OCI-LY7 (cell line): ENCODE results near the gene NKPD1. TPM values are rescaled to one million over a fixed set of nuclear protein-coding genes. Genes with fewer than 3 reads are reported as not detected.

Experiments used
- BruUV-seq: library from RNA; stranded (reverse); fragments of 400-500 nt; replicated peaks from 2 replicates; lab custom pipeline; 2021; lab: Mats Ljungman, UMichigan
- CTCF ChIA-PET: fragments of 300-600 bp; sonication (Branson Sonifier 250); formaldehyde crosslinking; loops from one replicate; lab custom pipeline; 2022; ENCODE audit warnings: antibody characterized with exemption; ENCODE audit not compliant: unreplicated experiment; lab: Charles Lee
- POLR2A ChIA-PET: fragments of 300-600 bp; sonication (Branson Sonifier 250); formaldehyde crosslinking; loops from one replicate; lab custom pipeline; 2022; ENCODE audit warnings: antibody characterized with exemption; lab: Charles Lee
- DNase-seq: peaks from one replicate; pipeline ENCODE4 v3.0.0-alpha.2; 2015; ENCODE audit warnings: low spot score
- H2AFZ ChIP-seq: fragments of 200-600 bp; sonication (generic), shearing (Covaris generic); 2 replicates; pipeline ENCODE4 v1.6.1; 2014; ENCODE audit warnings: mild to moderate bottlenecking, antibody characterized with exemption, low read length, moderate library complexity
- H3K27ac ChIP-seq: fragments of 200-600 bp; sonication (generic); 2 replicates; pipeline ENCODE4 v1.5.1; 2014; ENCODE audit warnings: mixed run types, low read depth, mild to moderate bottlenecking, moderate library complexity, low read length, inconsistent platforms; ENCODE audit not compliant: poor library complexity, severe bottlenecking
- H3K36me3 ChIP-seq: fragments of 200-600 bp; sonication (generic); 2 replicates; pipeline ENCODE4 v1.6.1; 2014; ENCODE audit warnings: mild to moderate bottlenecking, antibody characterized with exemption, low read length, moderate library complexity, mixed read lengths; ENCODE audit not compliant: insufficient read depth
- H3K4me1 ChIP-seq: fragments of 200-600 bp; sonication (generic); 2 replicates; pipeline ENCODE4 v1.5.1; 2014; ENCODE audit warnings: mild to moderate bottlenecking, low read length; ENCODE audit not compliant: insufficient read depth, poor library complexity, severe bottlenecking
- H3K4me2 ChIP-seq: fragments of 200-600 bp; sonication (generic); 2 replicates; pipeline ENCODE4 v1.6.1; 2014; ENCODE audit warnings: mild to moderate bottlenecking, low read length
- H3K4me3 ChIP-seq: fragments of 200-600 bp; sonication (generic); 2 replicates; pipeline ENCODE4 v1.5.1; 2014; ENCODE audit warnings: mild to moderate bottlenecking, low read depth, low read length; ENCODE audit not compliant: poor library complexity, severe bottlenecking
- H3K79me2 ChIP-seq: fragments of 200-600 bp; sonication (generic); 2 replicates; pipeline ENCODE4 v1.6.1; 2016; ENCODE audit warnings: low read depth, mild to moderate bottlenecking, low read length, moderate library complexity, mixed read lengths; ENCODE audit not compliant: insufficient read depth
- H3K9me2 ChIP-seq: fragments of 200-600 bp; sonication (generic); 2 replicates; pipeline ENCODE4 v1.6.1; 2016; ENCODE audit warnings: mild to moderate bottlenecking, low read length, mixed read lengths; ENCODE audit not compliant: insufficient read depth
- H3K9me3 ChIP-seq: fragments of 200-600 bp; sonication (generic); 2 replicates; pipeline ENCODE4 v1.6.1; 2014; ENCODE audit warnings: mild to moderate bottlenecking, mixed run types, low read length, mixed read lengths
- H4K20me1 ChIP-seq: fragments of 200-600 bp; sonication (generic); 2 replicates; pipeline ENCODE4 v1.6.1; 2014; ENCODE audit warnings: mild to moderate bottlenecking, antibody characterized with exemption, low read length, moderate library complexity, mixed read lengths; ENCODE audit not compliant: insufficient read depth
- EZH2phosphoT487 ChIP-seq: fragments of 200-600 bp; sonication (generic); IDR thresholded peaks from 2 replicates; pipeline ENCODE4 v1.6.1; 2018; ENCODE audit warnings: low read depth, borderline replicate concordance, mild to moderate bottlenecking, mixed run types, antibody characterized with exemption, low read length, moderate library complexity, mixed read lengths
- intact Hi-C: fragments of 100-400 bp; cut with micrococcal nuclease; formaldehyde crosslinking; loops from one replicate; pipeline ENCODE4 v1.10.0; 2022; ENCODE audit not compliant: unreplicated experiment
- total RNA-seq, 2 experiments: library from RNA; depleted of rRNA in 1 of 2; stranded (reverse); fragments of >200 nt in 1 of 2; shearing (Covaris generic) in 1 of 2; gene quantifications; 2 replicates each; pipeline ENCODE4 v1.2.3, GENCODE V29; 2014 to 2022
- TF ChIP-seq, protein P1 (sequence below): fragments of 200-600 bp; sonication (generic); conservative IDR thresholded peaks from 2 replicates; pipeline ENCODE4 v1.5.1; 2014; ENCODE audit warnings: mild to moderate bottlenecking, antibody characterized with exemption, low read length, moderate library complexity, mixed read lengths

The NKPD1 gene
- total RNA-seq, 2 experiments from 2014 or later: 0.50 to 1.0 TPM

DNA sequence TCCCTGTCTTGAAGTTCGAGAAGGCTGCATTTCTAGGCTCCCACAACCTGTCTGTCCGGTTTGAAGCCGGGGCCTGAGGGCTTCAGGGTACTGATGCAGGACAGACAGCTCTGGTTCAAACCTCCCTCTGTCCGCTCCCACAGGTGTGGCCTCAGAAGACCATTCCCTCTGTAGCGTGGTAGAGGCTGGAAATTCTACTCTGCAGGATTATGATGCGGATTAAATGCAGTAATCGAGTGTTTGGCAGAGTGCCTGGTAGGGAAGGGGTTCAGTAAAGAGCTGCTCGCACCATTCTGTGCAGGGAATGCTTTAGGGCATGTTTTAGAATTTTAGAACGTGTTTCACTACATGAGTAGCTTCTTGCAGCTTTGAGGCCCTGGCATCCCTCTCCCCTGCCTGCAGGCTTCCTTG, 37.3 kb downstream of the NKPD1 start:
- ChIA-PET CTCF (no interaction called here), POLR2A (interaction anchor here (0.6 kb wide), 1 partner anchor 352 kb away, joined by 4 read pairs; no protein-coding TSS in a partner anchor)
- Histone ChIP-seq H3K4me2 (no peak overlapping the region), H4K20me1 (peaks cover 6% of the 10 kb centered on the region; the same call in 1 of the 2 replicates), H3K4me1 (peaks cover 50% of the 10 kb centered on the region), H3K9me2 (no peaks in the 10 kb centered on the region), H3K9me3 (no peaks in the 10 kb centered on the region), H3K36me3 (peaks cover 8% of the 10 kb centered on the region), H3K4me3 (no peak overlapping the region), H3K27ac (no peak overlapping the region), H2AFZ (no peak overlapping the region), H3K79me2 (peaks cover 29% of the 10 kb centered on the region; the same call in 1 of the 2 replicates)
- TF ChIP-seq EZH2phosphoT487: no peak
- TF ChIP-seq, protein P1, sequence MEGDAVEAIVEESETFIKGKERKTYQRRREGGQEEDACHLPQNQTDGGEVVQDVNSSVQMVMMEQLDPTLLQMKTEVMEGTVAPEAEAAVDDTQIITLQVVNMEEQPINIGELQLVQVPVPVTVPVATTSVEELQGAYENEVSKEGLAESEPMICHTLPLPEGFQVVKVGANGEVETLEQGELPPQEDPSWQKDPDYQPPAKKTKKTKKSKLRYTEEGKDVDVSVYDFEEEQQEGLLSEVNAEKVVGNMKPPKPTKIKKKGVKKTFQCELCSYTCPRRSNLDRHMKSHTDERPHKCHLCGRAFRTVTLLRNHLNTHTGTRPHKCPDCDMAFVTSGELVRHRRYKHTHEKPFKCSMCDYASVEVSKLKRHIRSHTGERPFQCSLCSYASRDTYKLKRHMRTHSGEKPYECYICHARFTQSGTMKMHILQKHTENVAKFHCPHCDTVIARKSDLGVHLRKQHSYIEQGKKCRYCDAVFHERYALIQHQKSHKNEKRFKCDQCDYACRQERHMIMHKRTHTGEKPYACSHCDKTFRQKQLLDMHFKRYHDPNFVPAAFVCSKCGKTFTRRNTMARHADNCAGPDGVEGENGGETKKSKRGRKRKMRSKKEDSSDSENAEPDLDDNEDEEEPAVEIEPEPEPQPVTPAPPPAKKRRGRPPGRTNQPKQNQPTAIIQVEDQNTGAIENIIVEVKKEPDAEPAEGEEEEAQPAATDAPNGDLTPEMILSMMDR: no peak
- intact Hi-C loops: no loop called here
- no peak for DNase-seq
- no TSS peak for BruUV-seq

DNA sequence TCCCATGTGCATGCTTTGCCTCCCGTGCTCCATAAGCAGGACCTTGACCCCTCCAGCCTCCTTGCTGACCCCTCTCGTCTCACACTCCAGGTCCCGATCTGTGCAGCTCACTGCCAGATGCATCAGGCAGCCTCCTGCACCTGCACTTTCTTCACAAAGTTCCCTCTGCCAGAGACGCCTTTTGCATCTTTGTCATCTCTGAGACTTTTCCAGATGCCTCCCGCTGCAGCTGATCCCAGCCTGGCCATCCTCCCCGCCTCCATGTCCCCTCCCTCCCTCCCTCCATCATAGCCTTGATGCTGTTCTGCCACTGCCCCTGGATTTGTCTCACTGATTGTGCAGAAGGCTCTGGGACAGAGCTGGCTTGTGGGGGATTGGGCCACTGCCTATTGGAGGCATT, 38.0 kb downstream of the NKPD1 start:
- Histone ChIP-seq H2AFZ (no peak overlapping the region), H3K79me2 (peaks cover 35% of the 10 kb centered on the region; the same call in 1 of the 2 replicates), H3K9me2 (no peaks in the 10 kb centered on the region), H3K36me3 (peaks cover 8% of the 10 kb centered on the region), H3K27ac (no peak overlapping the region), H3K4me3 (no peak overlapping the region), H4K20me1 (peaks cover 12% of the 10 kb centered on the region; the same call in 1 of the 2 replicates), H3K9me3 (no peaks in the 10 kb centered on the region), H3K4me1 (peaks cover 52% of the 10 kb centered on the region), H3K4me2 (no peak overlapping the region)
- intact Hi-C loops: no loop called here
- DNase-seq: no peak
- POLR2A ChIA-PET: no interaction called here
- CTCF ChIA-PET: no interaction called here
- TF ChIP-seq, protein P1: no peak
- TF ChIP-seq EZH2phosphoT487: no peak
- BruUV-seq: no TSS peak

DNA sequence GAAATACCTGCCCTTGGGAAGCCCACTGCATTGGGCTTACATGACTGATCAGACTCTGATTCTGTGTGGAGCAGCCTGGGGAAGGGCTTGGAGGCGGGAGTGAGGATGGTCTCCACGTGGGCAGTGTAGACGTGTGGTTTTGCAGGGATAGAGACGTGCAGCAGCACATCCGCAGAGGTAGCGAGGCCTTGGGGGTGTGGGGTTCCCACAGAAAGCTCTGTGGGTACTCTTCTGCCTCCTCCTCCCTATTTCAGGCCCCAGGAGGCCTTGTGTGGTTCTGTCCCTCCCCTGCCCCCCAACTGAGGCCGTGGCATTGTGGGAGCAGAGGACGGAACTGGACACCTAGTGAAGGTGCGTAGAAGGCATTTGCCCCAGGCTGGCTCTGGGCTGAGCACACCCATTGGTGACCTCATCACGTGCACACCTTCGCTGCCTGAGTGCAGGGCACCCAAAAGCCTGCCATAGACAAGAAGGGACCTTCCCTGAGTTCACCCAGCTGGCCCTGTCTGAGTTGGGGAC, 38.9 kb downstream of the NKPD1 start:
- H3K36me3 ChIP-seq: peaks cover 8% of the 10 kb centered on the region
- no peak for TF ChIP-seq EZH2phosphoT487
- TF ChIP-seq, protein P1: no peak
- no peaks in the 10 kb centered on the region for H3K9me2 ChIP-seq
- H3K4me2 ChIP-seq: no peak overlapping the region
- ChIA-PET POLR2A (no interaction called here), CTCF (no interaction called here)
- H3K9me3 ChIP-seq: no peaks in the 10 kb centered on the region
- no peak overlapping the region for H2AFZ ChIP-seq
- intact Hi-C loops: no loop called here
- H3K4me1 ChIP-seq: peaks cover 56% of the 10 kb centered on the region
- H3K27ac ChIP-seq: no peak overlapping the region
- DNase-seq: no peak
- H3K79me2 ChIP-seq: peaks cover 40% of the 10 kb centered on the region; the same call in 1 of the 2 replicates
- H3K4me3 ChIP-seq: no peak overlapping the region
- BruUV-seq: no TSS peak
- peaks cover 12% of the 10 kb centered on the region; the same call in 1 of the 2 replicates for H4K20me1 ChIP-seq
